HL-60 (cell line): ENCODE data around the gene AQP2.

ENCODE experiments used
- DNase-seq, 2 experiments: peaks; one replicate each; pipeline ENCODE4 v3.0.0-alpha.2; 2010 to 2020; ENCODE audit warnings: low read depth in 1 of 2, low spot score in 1 of 2
- H3K27ac ChIP-seq: fragments of 250-450 bp; sonication (Bioruptor Pico); replicated peaks from 2 replicates; pipeline ENCODE4 v1.5.1; 2020; ENCODE audit warnings: mild to moderate bottlenecking, moderate library complexity
- H3K27me3 ChIP-seq: fragments of 250-450 bp; sonication (Bioruptor Pico); 2 replicates; pipeline ENCODE4 v1.5.1; 2021; ENCODE audit warnings: mild to moderate bottlenecking, moderate library complexity; ENCODE audit not compliant: insufficient read depth, poor library complexity, severe bottlenecking
- H3K4me3 ChIP-seq: replicated peaks from 2 replicates; pipeline ENCODE4 v1.5.1; 2011; ENCODE audit warnings: mild to moderate bottlenecking, control low read depth, low read length; ENCODE audit not compliant: insufficient read depth
- GABPA ChIP-seq: IDR thresholded peaks from 2 replicates; pipeline ENCODE4 v1.6.1; 2012; ENCODE audit warnings: low read depth
- POLR2AphosphoS5 ChIP-seq: IDR thresholded peaks from 2 replicates; pipeline ENCODE4 v1.6.1; 2012; ENCODE audit warnings: low read depth
- SPI1 ChIP-seq: IDR thresholded peaks from 2 replicates; pipeline ENCODE4 v1.6.1; 2012; ENCODE audit warnings: low read depth, mild to moderate bottlenecking, borderline replicate concordance
- TF ChIP-seq, protein P1 (sequence below): IDR thresholded peaks from 2 replicates; pipeline ENCODE4 v1.6.1; 2012; ENCODE audit warnings: low read depth; ENCODE audit not compliant: insufficient replicate concordance
- TF ChIP-seq, protein P2 (sequence below): IDR thresholded peaks from one replicate; pipeline ENCODE4 v1.5.1; 2011; ENCODE audit warnings: low read length, control low read depth, inconsistent platforms; ENCODE audit not compliant: insufficient read depth

AQP2 gene

DNA sequence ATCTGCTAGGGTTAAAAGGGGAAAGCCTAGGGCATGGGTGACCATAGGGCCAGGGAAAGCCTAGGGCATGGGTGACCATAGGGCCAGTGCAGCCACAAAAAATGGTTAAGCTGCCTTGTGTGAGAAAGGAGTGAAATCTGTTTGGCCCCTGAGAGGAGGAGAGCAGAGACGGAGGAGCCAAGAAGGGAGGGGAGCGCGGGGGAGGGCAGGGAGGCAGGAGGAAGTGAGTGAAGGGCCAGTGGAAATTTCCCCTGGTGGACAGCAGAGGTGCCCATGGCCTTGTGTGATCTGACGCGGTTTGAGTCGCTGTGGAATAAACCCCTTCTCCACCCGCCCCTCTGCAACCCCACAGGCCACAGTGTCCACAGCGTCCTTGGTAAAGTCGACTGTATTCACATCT lies 21.6 kb downstream of the AQP2 start:
- TF ChIP-seq SPI1 (no peak), GABPA (no peak), POLR2AphosphoS5 (no peak)
- TF ChIP-seq, protein P1, sequence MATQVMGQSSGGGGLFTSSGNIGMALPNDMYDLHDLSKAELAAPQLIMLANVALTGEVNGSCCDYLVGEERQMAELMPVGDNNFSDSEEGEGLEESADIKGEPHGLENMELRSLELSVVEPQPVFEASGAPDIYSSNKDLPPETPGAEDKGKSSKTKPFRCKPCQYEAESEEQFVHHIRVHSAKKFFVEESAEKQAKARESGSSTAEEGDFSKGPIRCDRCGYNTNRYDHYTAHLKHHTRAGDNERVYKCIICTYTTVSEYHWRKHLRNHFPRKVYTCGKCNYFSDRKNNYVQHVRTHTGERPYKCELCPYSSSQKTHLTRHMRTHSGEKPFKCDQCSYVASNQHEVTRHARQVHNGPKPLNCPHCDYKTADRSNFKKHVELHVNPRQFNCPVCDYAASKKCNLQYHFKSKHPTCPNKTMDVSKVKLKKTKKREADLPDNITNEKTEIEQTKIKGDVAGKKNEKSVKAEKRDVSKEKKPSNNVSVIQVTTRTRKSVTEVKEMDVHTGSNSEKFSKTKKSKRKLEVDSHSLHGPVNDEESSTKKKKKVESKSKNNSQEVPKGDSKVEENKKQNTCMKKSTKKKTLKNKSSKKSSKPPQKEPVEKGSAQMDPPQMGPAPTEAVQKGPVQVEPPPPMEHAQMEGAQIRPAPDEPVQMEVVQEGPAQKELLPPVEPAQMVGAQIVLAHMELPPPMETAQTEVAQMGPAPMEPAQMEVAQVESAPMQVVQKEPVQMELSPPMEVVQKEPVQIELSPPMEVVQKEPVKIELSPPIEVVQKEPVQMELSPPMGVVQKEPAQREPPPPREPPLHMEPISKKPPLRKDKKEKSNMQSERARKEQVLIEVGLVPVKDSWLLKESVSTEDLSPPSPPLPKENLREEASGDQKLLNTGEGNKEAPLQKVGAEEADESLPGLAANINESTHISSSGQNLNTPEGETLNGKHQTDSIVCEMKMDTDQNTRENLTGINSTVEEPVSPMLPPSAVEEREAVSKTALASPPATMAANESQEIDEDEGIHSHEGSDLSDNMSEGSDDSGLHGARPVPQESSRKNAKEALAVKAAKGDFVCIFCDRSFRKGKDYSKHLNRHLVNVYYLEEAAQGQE = no peak
- TF ChIP-seq, protein P2, sequence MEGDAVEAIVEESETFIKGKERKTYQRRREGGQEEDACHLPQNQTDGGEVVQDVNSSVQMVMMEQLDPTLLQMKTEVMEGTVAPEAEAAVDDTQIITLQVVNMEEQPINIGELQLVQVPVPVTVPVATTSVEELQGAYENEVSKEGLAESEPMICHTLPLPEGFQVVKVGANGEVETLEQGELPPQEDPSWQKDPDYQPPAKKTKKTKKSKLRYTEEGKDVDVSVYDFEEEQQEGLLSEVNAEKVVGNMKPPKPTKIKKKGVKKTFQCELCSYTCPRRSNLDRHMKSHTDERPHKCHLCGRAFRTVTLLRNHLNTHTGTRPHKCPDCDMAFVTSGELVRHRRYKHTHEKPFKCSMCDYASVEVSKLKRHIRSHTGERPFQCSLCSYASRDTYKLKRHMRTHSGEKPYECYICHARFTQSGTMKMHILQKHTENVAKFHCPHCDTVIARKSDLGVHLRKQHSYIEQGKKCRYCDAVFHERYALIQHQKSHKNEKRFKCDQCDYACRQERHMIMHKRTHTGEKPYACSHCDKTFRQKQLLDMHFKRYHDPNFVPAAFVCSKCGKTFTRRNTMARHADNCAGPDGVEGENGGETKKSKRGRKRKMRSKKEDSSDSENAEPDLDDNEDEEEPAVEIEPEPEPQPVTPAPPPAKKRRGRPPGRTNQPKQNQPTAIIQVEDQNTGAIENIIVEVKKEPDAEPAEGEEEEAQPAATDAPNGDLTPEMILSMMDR = no peak
- Histone ChIP-seq H3K27ac (no peak overlapping the region), H3K4me3 (no peak overlapping the region), H3K27me3 (no peaks in the 10 kb centered on the region)
- DNase-seq = no peak

DNA sequence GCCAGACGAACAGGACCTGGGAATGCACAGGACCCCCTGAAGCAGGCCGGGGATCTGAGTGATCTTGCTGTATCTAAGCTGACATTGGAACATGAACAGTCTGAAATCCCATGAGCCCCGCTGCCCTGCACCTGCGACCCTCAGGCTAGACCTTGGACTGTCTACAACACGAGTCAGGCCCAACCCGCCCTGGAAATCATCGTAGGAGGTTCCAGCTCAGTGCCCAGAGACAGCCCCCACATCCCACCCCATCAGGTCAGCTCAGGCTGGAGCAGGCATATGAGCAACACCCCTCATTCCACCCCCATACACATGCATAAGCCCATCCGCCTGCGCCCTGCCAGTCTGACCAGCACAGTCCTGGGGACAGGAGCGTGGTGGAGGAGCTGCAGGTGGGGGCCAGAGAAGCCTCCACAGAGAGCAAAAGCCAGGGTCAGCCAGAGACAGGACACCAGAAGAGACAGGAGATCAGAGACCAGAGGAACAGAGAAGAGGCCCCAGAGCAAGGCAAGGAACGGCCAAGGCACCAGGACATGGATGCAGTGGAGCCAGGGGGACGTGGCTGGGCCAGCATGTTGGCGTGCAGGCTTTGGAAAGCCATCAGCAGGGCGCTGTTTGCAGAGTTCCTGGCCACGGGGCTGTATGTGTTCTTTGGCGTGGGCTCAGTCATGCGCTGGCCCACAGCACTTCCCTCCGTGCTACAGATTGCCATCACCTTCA lies 22.3 kb downstream of the AQP2 start, which contains the start of gene AQP6:
Gene AQP6, plus strand, starts transcription at position 307 of the 720 bp plus-strand sequence. Its CDS starts 227 bp downstream, at position 534.
- H3K27me3 ChIP-seq = no peaks in the 10 kb centered on the region
- TF ChIP-seq POLR2AphosphoS5 = no peak
- no peak within 1 kb of the TSS for H3K27ac ChIP-seq

DNA sequence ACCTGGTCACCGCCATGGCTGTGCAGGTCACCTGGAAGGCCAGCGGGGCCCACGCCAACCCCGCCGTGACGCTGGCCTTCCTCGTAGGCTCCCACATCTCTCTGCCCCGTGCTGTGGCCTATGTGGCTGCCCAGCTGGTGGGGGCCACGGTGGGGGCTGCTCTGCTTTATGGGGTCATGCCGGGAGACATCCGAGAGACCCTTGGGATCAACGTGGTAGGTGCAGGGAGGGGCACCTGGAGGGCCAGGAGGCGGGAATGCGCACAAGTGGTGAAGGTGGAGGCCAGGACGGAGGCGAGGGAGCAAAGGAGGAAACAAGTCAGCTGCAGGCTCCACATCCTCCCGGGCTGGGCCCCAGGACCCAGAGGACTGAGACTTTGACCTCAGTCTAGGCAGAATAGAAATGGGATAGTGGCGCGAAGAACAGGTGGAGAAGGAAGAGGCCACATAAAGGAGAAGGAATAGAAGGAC lies 22.9 kb downstream of the AQP2 start:
- DNase-seq = no peak
- no peak overlapping the region for H3K27ac ChIP-seq
- H3K4me3 ChIP-seq = no peak overlapping the region
- TF ChIP-seq, protein P1 = no peak
- TF ChIP-seq, protein P2 = no peak
- TF ChIP-seq GABPA = no peak
- no peak for TF ChIP-seq POLR2AphosphoS5
- no peak for TF ChIP-seq SPI1
- no peaks in the 10 kb centered on the region for H3K27me3 ChIP-seq

More for the DNA sequence above, 22.3 kb downstream of the AQP2 start, which contains the start of gene AQP6:
- H3K4me3 ChIP-seq = no peak within 1 kb of the TSS
- DNase-seq = no peak

DNA sequence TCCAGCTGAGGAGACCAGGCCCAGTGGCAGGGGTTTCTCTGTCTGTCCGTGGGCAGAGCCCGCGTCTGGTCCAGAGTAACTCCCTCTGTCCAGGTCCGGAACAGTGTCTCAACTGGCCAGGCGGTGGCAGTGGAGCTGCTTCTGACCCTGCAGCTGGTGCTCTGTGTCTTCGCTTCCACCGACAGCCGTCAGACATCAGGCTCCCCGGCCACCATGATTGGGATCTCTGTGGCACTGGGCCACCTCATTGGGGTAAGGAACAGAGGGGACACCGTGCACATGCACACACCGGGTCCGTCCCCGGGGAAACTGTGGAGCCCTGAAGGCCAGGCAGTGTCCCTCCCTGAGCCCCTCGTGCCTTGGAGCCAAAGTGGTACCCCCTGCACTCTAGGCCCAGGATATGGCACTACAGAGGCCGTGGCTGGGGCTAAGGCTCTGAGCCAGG lies 23.7 kb downstream of the AQP2 start:
- Histone ChIP-seq H3K27ac (no peak overlapping the region), H3K27me3 (no peaks in the 10 kb centered on the region), H3K4me3 (no peak overlapping the region)
- no peak for DNase-seq
- TF ChIP-seq GABPA = no peak
- TF ChIP-seq POLR2AphosphoS5 = no peak
- TF ChIP-seq, protein P1 = no peak
- TF ChIP-seq, protein P2 = no peak
- TF ChIP-seq SPI1 = no peak
